Panc1 (cell line): Measurements from ENCODE around the gene CTTNBP2NL.

Experiments used
- POLR2AphosphoS5 ChIP-seq: IDR thresholded peaks from 2 replicates; pipeline ENCODE4 v1.6.1; 2012; ENCODE audit warnings: mild to moderate bottlenecking, low read depth, low read length, moderate library complexity
- SIN3A ChIP-seq: IDR thresholded peaks from 2 replicates; pipeline ENCODE4 v1.6.1; 2012; ENCODE audit warnings: low read depth, mild to moderate bottlenecking, low read length, moderate library complexity, borderline replicate concordance; ENCODE audit not compliant: insufficient read depth

- no peak for TF ChIP-seq SIN3A
- TF ChIP-seq POLR2AphosphoS5: no peak
Observed at GRCh38 chr1:112346801-112347350, 49.1 kb upstream of the CTTNBP2NL start.
